Measurements from ENCODE around the gene ABTB2.

- no peak for TF ChIP-seq CTCF (IDR thresholded peaks at IDR 0.05)
- no peak for TF ChIP-seq POLR2A (IDR thresholded peaks at IDR 0.05)
Measured at GRCh38 chr11:34162493-34162820, 195.4 kb downstream of the ABTB2 start.

Data from body of pancreas (tissue), 4 donors.